ENCODE measurements around the gene CNNM2. TPM values are rescaled to one million over a fixed set of nuclear protein-coding genes. Genes with fewer than 3 reads are reported as not detected.

The CNNM2 gene
- total RNA-seq, 2 donors from 2014 or later = 14.7 to 17.9 TPM

- no peak for TF ChIP-seq CTCF (conservative IDR thresholded peaks at IDR 0.05)
- Mint-ChIP-seq H3K36me3 (ENCODE audit: low read depth) (peaks cover 15% of the 10 kb centered on the region), H3K27me3 (ENCODE audit: insufficient read depth) (no peaks in the 10 kb centered on the region), H3K27ac (no peak overlapping the region), H3K4me3 (no peak overlapping the region), H3K4me1 (no peaks in the 10 kb centered on the region), H3K9me3 (no peaks in the 10 kb centered on the region)
- H3K4me3 ChIP-seq (ENCODE audit: low read length) = no peak overlapping the region
- H3K27me3 ChIP-seq (ENCODE audit: control insufficient read depth, insufficient read depth, low read length, poor library complexity, severe bottlenecking) = no peaks in the 10 kb centered on the region
- no peaks in the 10 kb centered on the region for H3K9me3 ChIP-seq (ENCODE audit: control insufficient read depth, low read length)
- H3K36me3 ChIP-seq (ENCODE audit: control insufficient read depth, insufficient read depth, low read length) = peaks cover 6% of the 10 kb centered on the region
- no peak overlapping the region for H3K9ac ChIP-seq (ENCODE audit: extremely low read depth, low read length, poor library complexity, severe bottlenecking)
- no peak overlapping the region for H3K27ac ChIP-seq (ENCODE audit: low read depth, low read length)
- 92 to 98% methylated on average over 4 of the region's 4 CpGs for WGBS, 2 experiments (ENCODE audit: insufficient coverage in 1 of 2, insufficient read length in 1 of 2)
- DNase-seq = no peak
- H3K4me1 ChIP-seq (ENCODE audit: control insufficient read depth, insufficient read depth, low read length) = no peaks in the 10 kb centered on the region
Measured at GRCh38 chr10:102878629-102879028, 39.5 kb upstream of the CNNM2 start.

- Mint-ChIP-seq H3K27me3 (ENCODE audit: insufficient read depth) (no peaks in the 10 kb centered on the region), H3K4me1 (no peaks in the 10 kb centered on the region), H3K27ac (no peak overlapping the region), H3K4me3 (no peak overlapping the region), H3K9me3 (no peaks in the 10 kb centered on the region), H3K36me3 (ENCODE audit: low read depth) (peaks cover 15% of the 10 kb centered on the region)
- Histone ChIP-seq H3K9me3 (ENCODE audit: control insufficient read depth, low read length) (no peaks in the 10 kb centered on the region), H3K9ac (ENCODE audit: extremely low read depth, low read length, poor library complexity, severe bottlenecking) (no peak overlapping the region), H3K36me3 (ENCODE audit: control insufficient read depth, insufficient read depth, low read length) (peaks cover 6% of the 10 kb centered on the region), H3K4me1 (ENCODE audit: control insufficient read depth, insufficient read depth, low read length) (no peaks in the 10 kb centered on the region), H3K27ac (ENCODE audit: low read depth, low read length) (no peak overlapping the region), H3K4me3 (ENCODE audit: low read length) (no peak overlapping the region), H3K27me3 (ENCODE audit: control insufficient read depth, insufficient read depth, low read length, poor library complexity, severe bottlenecking) (no peaks in the 10 kb centered on the region)
- TF ChIP-seq CTCF (conservative IDR thresholded peaks at IDR 0.05) = no peak
- no peak for DNase-seq
- WGBS, 2 experiments (ENCODE audit: insufficient coverage in 1 of 2, insufficient read length in 1 of 2) = 90% methylated on average over 2 of the region's 2 CpGs; no CpG with 5 or more reads in 1 of the 2 experiments
Measured at GRCh38 chr10:102880256-102880655, 37.8 kb upstream of the CNNM2 start.

DNA sequence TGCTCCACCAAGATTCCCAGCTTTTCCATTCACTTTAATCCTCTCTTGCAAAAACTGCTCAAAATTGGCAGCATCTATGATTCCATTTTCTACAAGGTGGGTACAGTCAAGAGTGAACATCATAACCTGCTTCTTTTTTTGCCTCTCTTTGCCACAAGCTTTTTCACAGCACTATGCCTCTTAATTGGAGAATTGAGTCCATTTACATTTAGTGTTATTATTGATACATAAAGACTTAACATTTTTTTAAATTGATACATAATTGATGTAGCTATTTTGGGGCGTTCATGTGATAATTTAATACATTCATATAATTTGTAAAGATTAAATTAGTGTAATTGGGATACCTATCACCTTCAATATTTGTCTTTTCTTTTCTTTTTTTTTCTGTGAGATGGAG is 30.0 kb upstream of the CNNM2 start:
- no peak overlapping the region for H3K4me3 ChIP-seq (ENCODE audit: low read length)
- no peak for TF ChIP-seq CTCF (conservative IDR thresholded peaks at IDR 0.05)

More for the DNA sequence above, 30.0 kb upstream of the CNNM2 start:
- no peaks in the 10 kb centered on the region for H3K9me3 Mint-ChIP-seq
- Histone ChIP-seq H3K27ac (ENCODE audit: low read depth, low read length) (no peak overlapping the region), H3K9me3 (ENCODE audit: control insufficient read depth, low read length) (no peaks in the 10 kb centered on the region), H3K27me3 (ENCODE audit: control insufficient read depth, insufficient read depth, low read length, poor library complexity, severe bottlenecking) (no peaks in the 10 kb centered on the region), H3K4me1 (ENCODE audit: control insufficient read depth, insufficient read depth, low read length) (no peaks in the 10 kb centered on the region), H3K9ac (ENCODE audit: extremely low read depth, low read length, poor library complexity, severe bottlenecking) (no peak overlapping the region), H3K36me3 (ENCODE audit: control insufficient read depth, insufficient read depth, low read length) (no peaks in the 10 kb centered on the region)
- H3K27me3 Mint-ChIP-seq (ENCODE audit: insufficient read depth) = no peaks in the 10 kb centered on the region
- H3K4me1 Mint-ChIP-seq = no peaks in the 10 kb centered on the region
- no peak overlapping the region for H3K4me3 Mint-ChIP-seq
- peaks cover 26% of the 10 kb centered on the region for H3K36me3 Mint-ChIP-seq (ENCODE audit: low read depth)
- H3K27ac Mint-ChIP-seq = no peak overlapping the region
- WGBS, 2 experiments (ENCODE audit: insufficient coverage in 1 of 2, insufficient read length in 1 of 2) = no CpG with 5 or more reads among the region's 1 CpG
- DNase-seq = no peak
